Nephron progenitor cell (in vitro differentiated cells): ENCODE data around the gene TACC3.

Source experiments
- DNase-seq: peaks from one replicate; pipeline ENCODE4 v3.0.0; 2021
- H3K27ac Mint-ChIP-seq: 2 replicates; pipeline ENCODE4 v1.8.0; 2021; ENCODE audit warnings: mild to moderate bottlenecking, moderate library complexity, mixed read lengths
- H3K27me3 Mint-ChIP-seq: 2 replicates; pipeline ENCODE4 v1.8.0; 2021; ENCODE audit warnings: mild to moderate bottlenecking, low read depth, mixed read lengths; ENCODE audit not compliant: poor library complexity
- H3K36me3 Mint-ChIP-seq: 2 replicates; pipeline ENCODE4 v1.8.0; 2021; ENCODE audit warnings: low read depth, mixed read lengths
- H3K4me1 Mint-ChIP-seq: 2 replicates; pipeline ENCODE4 v1.8.0; 2021; ENCODE audit warnings: mixed read lengths
- H3K4me3 Mint-ChIP-seq: 2 replicates; pipeline ENCODE4 v1.8.0; 2021; ENCODE audit warnings: mild to moderate bottlenecking, moderate library complexity, mixed read lengths
- H3K9me3 Mint-ChIP-seq: 2 replicates; pipeline ENCODE4 v1.8.0; 2021; ENCODE audit warnings: mild to moderate bottlenecking, moderate library complexity, mixed read lengths
- TF ChIP-seq, protein P1 (sequence below): fragments of 200-600 bp; sonication (generic); IDR thresholded peaks from 2 replicates; pipeline ENCODE4 v1.5.0; 2021; ENCODE audit warnings: antibody characterized with exemption

Gene TACC3

DNA sequence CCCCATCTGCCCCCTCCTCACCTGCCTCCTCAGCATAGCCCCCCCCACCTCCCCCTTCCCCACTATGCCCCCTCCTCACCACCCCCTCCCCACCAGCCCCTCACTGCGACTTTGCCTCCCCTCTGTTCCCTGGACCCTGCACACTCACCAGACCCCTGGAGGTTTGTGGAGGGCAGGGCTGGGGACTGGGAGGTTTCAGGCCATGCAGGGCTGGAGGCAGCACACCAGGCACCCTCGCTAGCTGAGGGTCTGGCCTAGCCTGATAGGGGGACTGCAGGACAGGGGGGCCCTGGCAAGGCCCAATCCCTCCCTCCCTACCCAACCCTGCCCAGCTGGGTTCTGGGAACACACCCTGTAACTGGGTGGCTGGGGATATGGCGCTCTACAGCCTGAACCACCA is 28.0 kb downstream of the TACC3 start:
- Mint-ChIP-seq H3K27ac (no peak overlapping the region), H3K36me3 (peaks cover 5% of the 10 kb centered on the region), H3K4me1 (no peaks in the 10 kb centered on the region), H3K4me3 (no peak overlapping the region), H3K27me3 (peaks cover 6% of the 10 kb centered on the region), H3K9me3 (no peaks in the 10 kb centered on the region)
- DNase-seq = no peak
- TF ChIP-seq, protein P1, sequence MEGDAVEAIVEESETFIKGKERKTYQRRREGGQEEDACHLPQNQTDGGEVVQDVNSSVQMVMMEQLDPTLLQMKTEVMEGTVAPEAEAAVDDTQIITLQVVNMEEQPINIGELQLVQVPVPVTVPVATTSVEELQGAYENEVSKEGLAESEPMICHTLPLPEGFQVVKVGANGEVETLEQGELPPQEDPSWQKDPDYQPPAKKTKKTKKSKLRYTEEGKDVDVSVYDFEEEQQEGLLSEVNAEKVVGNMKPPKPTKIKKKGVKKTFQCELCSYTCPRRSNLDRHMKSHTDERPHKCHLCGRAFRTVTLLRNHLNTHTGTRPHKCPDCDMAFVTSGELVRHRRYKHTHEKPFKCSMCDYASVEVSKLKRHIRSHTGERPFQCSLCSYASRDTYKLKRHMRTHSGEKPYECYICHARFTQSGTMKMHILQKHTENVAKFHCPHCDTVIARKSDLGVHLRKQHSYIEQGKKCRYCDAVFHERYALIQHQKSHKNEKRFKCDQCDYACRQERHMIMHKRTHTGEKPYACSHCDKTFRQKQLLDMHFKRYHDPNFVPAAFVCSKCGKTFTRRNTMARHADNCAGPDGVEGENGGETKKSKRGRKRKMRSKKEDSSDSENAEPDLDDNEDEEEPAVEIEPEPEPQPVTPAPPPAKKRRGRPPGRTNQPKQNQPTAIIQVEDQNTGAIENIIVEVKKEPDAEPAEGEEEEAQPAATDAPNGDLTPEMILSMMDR = no peak

DNA sequence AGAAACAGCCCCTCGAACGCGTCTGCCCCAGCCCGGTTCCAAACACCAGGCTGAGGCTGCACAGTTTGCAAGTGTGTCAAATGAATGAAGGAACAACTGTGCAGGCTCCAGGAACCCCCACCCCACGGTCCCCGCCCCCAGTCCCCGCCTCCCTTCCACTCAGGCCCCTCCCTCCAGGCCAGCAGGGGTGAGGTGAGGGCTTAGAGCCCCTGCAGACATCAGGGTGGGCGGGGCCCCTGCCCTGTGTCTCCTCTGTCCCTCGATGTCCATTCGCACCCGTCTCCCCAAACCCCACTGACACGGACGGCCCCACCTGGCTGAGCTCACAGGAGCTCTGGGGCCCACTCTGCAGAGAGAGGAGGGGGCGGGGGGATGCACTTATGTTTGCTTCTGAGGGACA is 28.5 kb downstream of the TACC3 start:
- peaks cover 3% of the 10 kb centered on the region for H3K36me3 Mint-ChIP-seq
- no peak overlapping the region for H3K27ac Mint-ChIP-seq
- no peaks in the 10 kb centered on the region for H3K4me1 Mint-ChIP-seq
- H3K4me3 Mint-ChIP-seq = no peak overlapping the region
- H3K27me3 Mint-ChIP-seq = peaks cover 8% of the 10 kb centered on the region
- H3K9me3 Mint-ChIP-seq = no peaks in the 10 kb centered on the region
- DNase-seq = no peak
- TF ChIP-seq, protein P1 = no peak

DNA sequence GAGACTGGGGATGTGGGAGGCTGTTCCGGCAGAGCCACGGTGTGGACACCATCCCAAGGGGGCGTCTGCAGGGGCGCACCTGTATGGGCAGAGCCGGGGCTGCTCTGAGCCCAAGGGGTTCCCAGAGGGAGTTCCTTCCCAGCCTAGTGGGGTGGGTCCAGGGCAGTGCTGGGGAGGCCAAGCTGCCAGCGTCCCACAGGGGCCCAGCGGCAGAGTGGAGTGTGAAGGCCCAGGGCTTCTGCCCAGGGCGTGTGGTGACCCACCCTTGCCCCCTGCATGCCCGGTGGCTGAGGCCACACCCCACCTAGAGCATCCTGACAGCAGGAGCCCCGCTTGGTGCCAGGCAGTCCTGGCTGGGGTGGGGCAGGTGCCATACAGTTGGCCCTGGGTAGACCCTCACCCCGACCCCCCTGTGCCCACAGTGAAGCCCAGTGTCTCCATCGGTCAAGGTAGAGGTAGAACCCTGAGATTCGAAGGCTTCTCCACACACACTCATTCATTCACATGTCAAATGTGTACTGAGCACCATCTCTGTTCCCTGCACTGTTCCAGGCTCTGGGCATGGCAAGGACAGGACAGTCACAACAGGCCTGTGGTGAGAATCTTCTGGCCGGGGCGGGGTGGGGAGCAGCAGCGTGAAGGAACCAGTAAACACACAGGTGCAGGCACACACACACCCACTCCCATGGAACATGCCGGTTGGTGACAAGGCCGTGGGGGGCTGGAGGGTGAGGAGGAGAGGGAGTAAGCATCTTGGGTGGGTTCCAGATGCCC is 29.2 kb downstream of the TACC3 start:
- H3K27me3 Mint-ChIP-seq = peaks cover 8% of the 10 kb centered on the region
- H3K4me3 Mint-ChIP-seq = no peak overlapping the region
- no peaks in the 10 kb centered on the region for H3K4me1 Mint-ChIP-seq
- TF ChIP-seq, protein P1 = no peak
- no peak for DNase-seq
- H3K9me3 Mint-ChIP-seq = no peaks in the 10 kb centered on the region
- no peak overlapping the region for H3K27ac Mint-ChIP-seq
- H3K36me3 Mint-ChIP-seq = no peaks in the 10 kb centered on the region

DNA sequence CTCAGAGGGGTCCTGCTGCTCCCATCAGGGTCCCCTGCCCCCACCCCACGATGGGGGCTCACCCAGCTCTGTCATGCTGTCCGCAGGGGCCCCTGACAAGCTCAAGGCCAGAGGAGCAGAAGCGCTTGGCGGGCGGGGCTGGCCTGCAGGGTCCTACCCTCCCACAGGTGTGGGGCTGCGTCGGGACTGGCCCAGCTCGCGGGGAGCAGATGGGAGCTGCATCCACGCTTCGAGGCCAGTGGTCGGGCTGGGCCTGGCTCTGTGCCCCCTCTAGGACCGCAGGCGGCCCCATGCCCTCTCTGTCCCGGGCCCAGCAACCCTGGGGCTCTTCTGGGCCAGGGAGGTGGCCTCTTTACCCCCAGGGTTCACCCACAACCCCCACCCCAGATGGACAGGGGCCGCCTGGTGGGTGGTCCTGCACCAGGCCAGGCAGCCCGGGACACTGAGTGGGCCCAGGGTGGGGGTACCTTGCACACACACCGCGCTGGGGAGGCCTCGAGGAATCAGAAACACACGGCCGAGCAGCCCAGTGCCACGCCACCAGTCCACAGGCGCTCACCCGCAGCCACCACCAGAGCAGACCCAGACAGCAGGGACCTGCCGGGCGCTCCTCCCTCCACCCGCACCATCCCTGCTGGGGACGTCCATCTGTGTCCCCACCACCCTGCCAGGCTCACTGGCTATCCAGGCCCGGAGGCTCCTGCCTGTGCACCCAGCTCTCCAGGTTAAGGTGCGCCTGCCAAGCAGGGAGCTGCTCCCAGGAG is 30.0 kb downstream of the TACC3 start:
- Mint-ChIP-seq H3K27me3 (peaks cover 8% of the 10 kb centered on the region), H3K4me3 (no peak overlapping the region), H3K27ac (no peak overlapping the region), H3K9me3 (no peaks in the 10 kb centered on the region), H3K36me3 (no peaks in the 10 kb centered on the region), H3K4me1 (no peaks in the 10 kb centered on the region)
- TF ChIP-seq, protein P1 = no peak
- DNase-seq = no peak

DNA sequence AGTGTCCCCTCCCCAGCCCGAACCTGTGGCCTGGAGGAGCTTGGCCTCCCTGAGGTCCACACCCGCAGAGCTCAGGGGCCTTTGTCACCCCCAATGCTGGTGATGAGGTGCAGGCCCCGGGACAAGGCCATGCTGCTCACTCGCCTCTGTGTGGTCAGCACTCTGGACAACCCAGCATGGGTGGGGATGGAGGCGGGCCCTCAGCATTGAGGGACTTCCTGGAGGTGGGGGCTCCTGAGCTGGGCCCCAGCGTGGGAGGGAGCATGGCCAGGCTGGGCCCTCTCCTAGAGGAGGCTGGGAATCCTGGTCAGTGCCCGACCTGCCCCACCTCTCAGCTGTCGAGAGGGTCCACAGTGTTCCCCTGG is 30.6 kb downstream of the TACC3 start:
- H3K27me3 Mint-ChIP-seq = peaks cover 8% of the 10 kb centered on the region
- TF ChIP-seq, protein P1 = no peak
- no peak for DNase-seq
- H3K27ac Mint-ChIP-seq = no peak overlapping the region
- H3K4me3 Mint-ChIP-seq = no peak overlapping the region
- H3K36me3 Mint-ChIP-seq = no peaks in the 10 kb centered on the region
- H3K9me3 Mint-ChIP-seq = no peaks in the 10 kb centered on the region
- H3K4me1 Mint-ChIP-seq = no peaks in the 10 kb centered on the region
